HEK293 (cell line): Measurements from ENCODE around the gene ZFC3H1.
"Not testable (repeated sequence)": the region's sequence is repeated elsewhere in the genome, so short reads cannot be mapped to it uniquely, and the experiment has no call there.

Experiments
- CTCF ChIA-PET: fragments of 350-600 bp; formaldehyde crosslinking; extraction: SDS; loops from one replicate; lab custom pipeline; 2021; ENCODE audit warnings: antibody characterized with exemption; lab: Yijun Ruan, JAX
- POLR2A ChIA-PET: fragments of 300-600 bp; formaldehyde crosslinking; extraction: SDS; loops from one replicate; lab custom pipeline; 2020; ENCODE audit warnings: antibody characterized with exemption, inconsistent platforms; lab: Yijun Ruan, JAX
- H3K27ac ChIP-seq: fragments of 200-500 bp; sonication (Bioruptor generic); 2 replicates; pipeline ENCODE4 v1.5.1; 2014; ENCODE audit warnings: low read depth, low read length, control low read depth, inconsistent platforms; ENCODE audit errors: extremely low read depth
- H3K36me3 ChIP-seq, 2 experiments: fragments of 200-500 bp in 1 of 2; sonication (Bioruptor generic) in 1 of 2; 1 replicate in 1 of 2; 2 replicates in 1 of 2; pipeline ENCODE4 v1.5.1; 2014 to 2017; ENCODE audit warnings: inconsistent platforms in 2 of 2, low read length in 2 of 2; ENCODE audit not compliant: control insufficient read depth in 2 of 2, insufficient read depth in 1 of 2
- H3K4me1 ChIP-seq: fragments of 200-500 bp; sonication (Bioruptor generic); 2 replicates; pipeline ENCODE4 v1.5.1; 2014; ENCODE audit warnings: mild to moderate bottlenecking, low read length, inconsistent platforms; ENCODE audit not compliant: control insufficient read depth, insufficient read depth
- H3K4me3 ChIP-seq: 2 replicates; pipeline ENCODE4 v1.5.1; 2011; ENCODE audit warnings: low read depth, mild to moderate bottlenecking, control low read depth, low read length, moderate library complexity
- H3K9me3 ChIP-seq: fragments of 200-500 bp; sonication (Bioruptor generic); 2 replicates; pipeline ENCODE4 v1.5.1; 2014; ENCODE audit warnings: low read depth, low read length, inconsistent platforms; ENCODE audit not compliant: control insufficient read depth, insufficient read depth
- AEBP2 ChIP-seq: fragments of 450-650 bp; formaldehyde crosslinking; IDR thresholded peaks from 2 replicates; pipeline ENCODE4 v1.5.1; 2016; ENCODE audit warnings: missing biosample characterization, missing genetic modification characterization, borderline replicate concordance
- GLIS1 ChIP-seq: fragments of 450-650 bp; formaldehyde crosslinking; IDR thresholded peaks from 2 replicates; pipeline ENCODE4 v1.5.1; 2016; ENCODE audit warnings: missing biosample characterization, missing genetic modification characterization
- HOXA7 ChIP-seq: sonication (generic); formaldehyde crosslinking; IDR thresholded peaks from 2 replicates; pipeline ENCODE4 v1.8.1; 2022; ENCODE audit warnings: missing genetic modification reagents, borderline replicate concordance
- KLF16 ChIP-seq: fragments of 450-650 bp; formaldehyde crosslinking; IDR thresholded peaks from 2 replicates; pipeline ENCODE4 v1.5.1; 2017; ENCODE audit warnings: missing biosample characterization, missing genetic modification characterization
- REPIN1 ChIP-seq: fragments of 450-650 bp; formaldehyde crosslinking; IDR thresholded peaks from 2 replicates; pipeline ENCODE4 v1.5.1; 2017; ENCODE audit warnings: missing biosample characterization, missing genetic modification characterization, low read depth
- YY2 ChIP-seq: fragments of 450-650 bp; formaldehyde crosslinking; IDR thresholded peaks from 2 replicates; pipeline ENCODE4 v1.5.1; 2016; ENCODE audit warnings: missing biosample characterization, missing genetic modification characterization
- ZFHX2 ChIP-seq: fragments of 450-650 bp; formaldehyde crosslinking; conservative IDR thresholded peaks from 2 replicates; pipeline ENCODE4 v1.5.1; 2016; ENCODE audit warnings: missing biosample characterization, missing genetic modification characterization
- ZNF10 ChIP-seq: fragments of 450-650 bp; formaldehyde crosslinking; IDR thresholded peaks from 2 replicates; pipeline ENCODE4 v1.5.1; 2017; ENCODE audit warnings: missing biosample characterization, missing genetic modification characterization
- ZNF138 ChIP-seq: fragments of 450-650 bp; formaldehyde crosslinking; IDR thresholded peaks from 2 replicates; pipeline ENCODE4 v1.5.1; 2016; ENCODE audit warnings: missing biosample characterization, missing genetic modification characterization, borderline replicate concordance
- ZNF146 ChIP-seq: fragments of 450-650 bp; formaldehyde crosslinking; IDR thresholded peaks from 2 replicates; pipeline ENCODE4 v1.5.1; 2016; ENCODE audit warnings: missing biosample characterization, missing genetic modification characterization
- ZNF202 ChIP-seq: fragments of 450-650 bp; formaldehyde crosslinking; IDR thresholded peaks from 2 replicates; pipeline ENCODE4 v1.5.1; 2016; ENCODE audit warnings: missing biosample characterization, missing genetic modification characterization, borderline replicate concordance
- ZNF211 ChIP-seq: fragments of 450-650 bp; formaldehyde crosslinking; IDR thresholded peaks from 2 replicates; pipeline ENCODE4 v1.5.1; 2016; ENCODE audit warnings: low read depth, missing biosample characterization, missing genetic modification characterization
- ZNF48 ChIP-seq: fragments of 450-650 bp; formaldehyde crosslinking; IDR thresholded peaks from 2 replicates; pipeline ENCODE4 v1.5.1; 2016; ENCODE audit warnings: missing biosample characterization, missing genetic modification characterization
- ZNF501 ChIP-seq: fragments of 450-650 bp; formaldehyde crosslinking; IDR thresholded peaks from 2 replicates; pipeline ENCODE4 v1.5.1; 2016; ENCODE audit warnings: missing biosample characterization, missing genetic modification characterization
- ZNF521 ChIP-seq: fragments of 450-650 bp; formaldehyde crosslinking; IDR thresholded peaks from 2 replicates; pipeline ENCODE4 v1.5.1; 2017; ENCODE audit warnings: missing biosample characterization, mild to moderate bottlenecking, missing genetic modification characterization
- ZNF549 ChIP-seq: fragments of 450-650 bp; IDR thresholded peaks from 2 replicates; pipeline ENCODE4 v1.5.1; 2018; ENCODE audit warnings: missing biosample characterization, missing genetic modification characterization, mild to moderate bottlenecking, inconsistent platforms, moderate library complexity
- ZNF555 ChIP-seq: fragments of 450-650 bp; formaldehyde crosslinking; conservative IDR thresholded peaks from 2 replicates; pipeline ENCODE4 v1.5.1; 2017; ENCODE audit warnings: missing biosample characterization, mild to moderate bottlenecking, missing genetic modification characterization, inconsistent platforms
- ZNF585B ChIP-seq: fragments of 450-650 bp; formaldehyde crosslinking; IDR thresholded peaks from 2 replicates; pipeline ENCODE4 v1.5.1; 2016; ENCODE audit warnings: missing biosample characterization, missing genetic modification characterization
- ZNF600 ChIP-seq: fragments of 450-650 bp; formaldehyde crosslinking; IDR thresholded peaks from 2 replicates; pipeline ENCODE4 v1.5.1; 2016; ENCODE audit warnings: missing biosample characterization, missing genetic modification characterization
- ZNF664 ChIP-seq: fragments of 450-650 bp; formaldehyde crosslinking; IDR thresholded peaks from 2 replicates; pipeline ENCODE4 v1.5.1; 2016; ENCODE audit warnings: missing biosample characterization, missing genetic modification characterization
- ZNF830 ChIP-seq: fragments of 450-650 bp; IDR thresholded peaks from 2 replicates; pipeline ENCODE4 v1.5.0; 2018; ENCODE audit warnings: missing biosample characterization, missing genetic modification characterization, low read depth, mild to moderate bottlenecking, moderate library complexity
- ZNF837 ChIP-seq: fragments of 450-650 bp; formaldehyde crosslinking; IDR thresholded peaks from 2 replicates; pipeline ENCODE4 v1.5.1; 2016; ENCODE audit warnings: missing biosample characterization, missing genetic modification characterization
- TF ChIP-seq, protein P1 (sequence below): fragments of 450-650 bp; formaldehyde crosslinking; IDR thresholded peaks from 2 replicates; pipeline ENCODE4 v1.5.1; 2016; ENCODE audit warnings: missing biosample characterization, missing genetic modification characterization

The ZFC3H1 gene

GRCh38 chr12:71576496-71576895 lies 87.2 kb downstream of the ZFC3H1 start:
- peak; percentile 28; the same call in 1 of the 2 replicates for TF ChIP-seq GLIS1 (tag by site-specific recombination)
- TF ChIP-seq ZNF211 (tag by site-specific recombination), result no peak
- no peak for TF ChIP-seq ZNF501 (tag by site-specific recombination)
- no peak for TF ChIP-seq ZNF830
- TF ChIP-seq ZFHX2 (tag by site-specific recombination), result no peak
- no peak for TF ChIP-seq ZNF664 (tag by site-specific recombination)
- Histone ChIP-seq H3K4me1 (no peaks in the 10 kb centered on the region; the same call in 1 of the 2 replicates), H3K4me3 (no peak overlapping the region), H3K9me3 (no peaks in the 10 kb centered on the region), H3K27ac (no peak overlapping the region), H3K36me3 (peaks cover 0 to 3% of the 10 kb centered on the region in 2 experiments; a peak in 1 of 3 replicates)
- ChIA-PET POLR2A (no interaction called here), CTCF (no interaction called here)

DNA sequence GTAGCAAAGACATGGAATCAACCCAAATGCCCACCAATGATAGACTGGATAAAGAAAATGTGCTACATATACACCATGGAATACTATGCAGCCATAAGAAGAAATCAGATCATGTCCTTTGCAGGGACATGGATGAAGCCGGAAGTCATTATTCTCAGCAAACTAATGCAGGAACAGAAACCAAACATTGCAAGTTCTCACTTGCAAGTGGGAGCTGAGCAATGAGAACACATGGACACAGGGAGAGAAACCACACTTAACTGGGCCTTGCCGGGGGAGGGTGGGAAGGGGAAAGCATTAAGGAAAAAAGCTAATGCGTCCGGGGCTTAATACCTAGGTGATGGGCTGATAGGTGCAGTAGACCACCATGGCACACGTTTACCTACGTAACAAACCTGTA lies 93.8 kb downstream of the ZFC3H1 start:
- 0 out of 2 replicates have a peak, but pooled peaks have one; percentile 5 for TF ChIP-seq ZNF146 (tag by site-specific recombination)
- CTCF ChIA-PET, result interaction anchor here (0.6 to 1.7 kb wide), 2 partner anchors 67 to 129 kb away, joined by 7 to 8 read pairs; no protein-coding TSS in a partner anchor
- H3K4me1 ChIP-seq, H3K4me3 ChIP-seq, H3K27ac ChIP-seq, H3K36me3 ChIP-seq, H3K9me3 ChIP-seq, POLR2A ChIA-PET: not testable (repeated sequence)

- CTCF ChIA-PET, result interaction anchor here (0.7 kb wide), 1 partner anchor 1636 kb away, joined by 3 read pairs; no protein-coding TSS in a partner anchor
- TF ChIP-seq ZNF555 (tag by site-specific recombination) (no peak), ZNF202 (no peak), YY2 (tag by site-specific recombination) (no peak), KLF16 (no peak), ZNF138 (tag by site-specific recombination) (no peak)
- TF ChIP-seq, protein P1, sequence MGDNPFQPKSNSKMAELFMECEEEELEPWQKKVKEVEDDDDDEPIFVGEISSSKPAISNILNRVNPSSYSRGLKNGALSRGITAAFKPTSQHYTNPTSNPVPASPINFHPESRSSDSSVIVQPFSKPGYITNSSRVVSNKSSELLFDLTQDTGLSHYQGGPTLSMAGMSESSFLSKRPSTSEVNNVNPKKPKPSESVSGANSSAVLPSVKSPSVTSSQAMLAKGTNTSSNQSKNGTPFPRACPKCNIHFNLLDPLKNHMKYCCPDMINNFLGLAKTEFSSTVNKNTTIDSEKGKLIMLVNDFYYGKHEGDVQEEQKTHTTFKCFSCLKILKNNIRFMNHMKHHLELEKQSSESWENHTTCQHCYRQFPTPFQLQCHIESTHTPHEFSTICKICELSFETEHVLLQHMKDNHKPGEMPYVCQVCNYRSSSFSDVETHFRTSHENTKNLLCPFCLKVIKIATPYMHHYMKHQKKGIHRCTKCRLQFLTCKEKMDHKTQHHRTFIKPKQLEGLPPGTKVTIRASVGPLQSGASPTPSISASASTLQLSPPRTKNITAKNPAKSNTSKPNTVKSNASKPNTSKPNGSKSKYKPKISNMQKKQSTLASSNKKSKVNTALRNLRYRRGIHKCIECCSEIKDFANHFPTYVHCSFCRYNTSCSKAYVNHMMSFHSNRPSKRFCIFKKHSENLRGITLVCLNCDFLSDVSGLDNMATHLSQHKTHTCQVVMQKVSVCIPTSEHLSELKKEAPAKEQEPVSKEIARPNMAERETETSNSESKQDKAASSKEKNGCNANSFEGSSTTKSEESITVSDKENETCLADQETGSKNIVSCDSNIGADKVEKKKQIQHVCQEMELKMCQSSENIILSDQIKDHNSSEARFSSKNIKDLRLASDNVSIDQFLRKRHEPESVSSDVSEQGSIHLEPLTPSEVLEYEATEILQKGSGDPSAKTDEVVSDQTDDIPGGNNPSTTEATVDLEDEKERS (tag by site-specific recombination), result no peak
- Histone ChIP-seq H3K27ac (no peak overlapping the region), H3K4me3 (no peak overlapping the region), H3K4me1 (no peaks in the 10 kb centered on the region), H3K9me3 (no peaks in the 10 kb centered on the region), H3K36me3 (no peaks in the 10 kb centered on the region)
- POLR2A ChIA-PET, result no interaction called here
Observed at GRCh38 chr12:71567537-71567936, 96.1 kb downstream of the ZFC3H1 start.

GRCh38 chr12:71566655-71567054 lies 97.0 kb downstream of the ZFC3H1 start:
- Histone ChIP-seq H3K4me3 (no peak overlapping the region), H3K27ac (no peak overlapping the region), H3K4me1 (no peaks in the 10 kb centered on the region), H3K9me3 (no peaks in the 10 kb centered on the region), H3K36me3 (no peaks in the 10 kb centered on the region)
- CTCF ChIA-PET, result no interaction called here
- POLR2A ChIA-PET, result no interaction called here
- TF ChIP-seq ZNF549 (tag by site-specific recombination) (no peak), AEBP2 (tag by site-specific recombination) (no peak), REPIN1 (tag by site-specific recombination) (no peak), ZNF837 (tag by site-specific recombination) (no peak), HOXA7 (CRISPR knock-in tag) (no peak), ZNF146 (tag by site-specific recombination) (no peak), ZNF10 (tag by site-specific recombination) (no peak), ZNF48 (no peak), ZNF600 (tag by site-specific recombination) (no peak), ZNF585B (tag by site-specific recombination) (no peak), ZNF521 (tag by site-specific recombination) (no peak)
